LNCAP (cell line): ENCODE results near the gene VPS37D.

ENCODE experiments used
- TF ChIP-seq, protein P1 (sequence below): fragments of 450-650 bp; IDR thresholded peaks from 2 replicates; pipeline ENCODE4 v1.5.1; 2017; ENCODE audit warnings: mild to moderate bottlenecking

Gene VPS37D

DNA sequence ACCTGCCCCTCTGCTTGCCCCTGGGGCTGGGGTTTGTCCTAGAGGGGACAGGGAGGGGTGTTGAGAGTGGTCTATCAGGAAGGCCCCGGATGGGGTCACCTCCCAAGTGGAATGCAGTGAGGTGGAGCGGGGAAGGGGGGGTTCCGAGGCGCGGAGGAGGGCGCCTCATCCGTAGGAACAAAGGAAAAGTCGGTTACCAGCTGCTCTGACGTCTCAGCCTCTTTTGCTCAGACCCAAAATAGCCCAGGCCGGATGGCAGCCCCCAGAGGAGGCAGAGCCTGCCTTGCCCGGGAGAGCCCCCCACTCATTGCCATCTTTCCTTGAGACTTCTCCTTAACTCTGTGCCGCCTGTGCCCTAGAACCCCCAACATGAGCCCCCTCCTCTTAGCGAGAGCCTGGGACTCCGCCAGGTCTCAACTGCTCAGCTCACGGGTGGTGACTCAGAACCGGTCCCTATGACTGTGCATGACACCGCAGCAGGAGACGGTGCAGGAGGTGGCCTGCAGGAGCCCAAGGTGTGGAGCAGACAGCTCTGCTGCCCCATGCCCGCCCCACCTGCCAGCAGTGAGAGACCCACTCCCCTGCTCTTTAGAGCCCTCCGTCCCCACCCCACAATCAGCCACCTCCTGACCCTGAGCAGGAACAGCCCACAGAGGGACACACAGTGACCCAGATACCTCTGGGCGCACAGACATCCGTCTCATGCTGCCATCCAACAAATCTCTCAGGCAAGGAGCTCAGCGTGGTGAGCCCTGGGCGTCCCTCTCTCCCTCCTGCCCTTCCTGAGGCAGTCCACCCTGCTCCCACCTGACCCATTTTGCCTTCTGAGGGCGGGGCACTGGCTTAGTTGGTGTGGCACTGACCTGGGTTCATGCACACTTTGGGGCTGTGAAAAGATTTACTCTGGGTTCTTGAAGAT, 38.8 kb downstream of the VPS37D start:
- TF ChIP-seq, protein P1, sequence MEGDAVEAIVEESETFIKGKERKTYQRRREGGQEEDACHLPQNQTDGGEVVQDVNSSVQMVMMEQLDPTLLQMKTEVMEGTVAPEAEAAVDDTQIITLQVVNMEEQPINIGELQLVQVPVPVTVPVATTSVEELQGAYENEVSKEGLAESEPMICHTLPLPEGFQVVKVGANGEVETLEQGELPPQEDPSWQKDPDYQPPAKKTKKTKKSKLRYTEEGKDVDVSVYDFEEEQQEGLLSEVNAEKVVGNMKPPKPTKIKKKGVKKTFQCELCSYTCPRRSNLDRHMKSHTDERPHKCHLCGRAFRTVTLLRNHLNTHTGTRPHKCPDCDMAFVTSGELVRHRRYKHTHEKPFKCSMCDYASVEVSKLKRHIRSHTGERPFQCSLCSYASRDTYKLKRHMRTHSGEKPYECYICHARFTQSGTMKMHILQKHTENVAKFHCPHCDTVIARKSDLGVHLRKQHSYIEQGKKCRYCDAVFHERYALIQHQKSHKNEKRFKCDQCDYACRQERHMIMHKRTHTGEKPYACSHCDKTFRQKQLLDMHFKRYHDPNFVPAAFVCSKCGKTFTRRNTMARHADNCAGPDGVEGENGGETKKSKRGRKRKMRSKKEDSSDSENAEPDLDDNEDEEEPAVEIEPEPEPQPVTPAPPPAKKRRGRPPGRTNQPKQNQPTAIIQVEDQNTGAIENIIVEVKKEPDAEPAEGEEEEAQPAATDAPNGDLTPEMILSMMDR, result no peak

DNA sequence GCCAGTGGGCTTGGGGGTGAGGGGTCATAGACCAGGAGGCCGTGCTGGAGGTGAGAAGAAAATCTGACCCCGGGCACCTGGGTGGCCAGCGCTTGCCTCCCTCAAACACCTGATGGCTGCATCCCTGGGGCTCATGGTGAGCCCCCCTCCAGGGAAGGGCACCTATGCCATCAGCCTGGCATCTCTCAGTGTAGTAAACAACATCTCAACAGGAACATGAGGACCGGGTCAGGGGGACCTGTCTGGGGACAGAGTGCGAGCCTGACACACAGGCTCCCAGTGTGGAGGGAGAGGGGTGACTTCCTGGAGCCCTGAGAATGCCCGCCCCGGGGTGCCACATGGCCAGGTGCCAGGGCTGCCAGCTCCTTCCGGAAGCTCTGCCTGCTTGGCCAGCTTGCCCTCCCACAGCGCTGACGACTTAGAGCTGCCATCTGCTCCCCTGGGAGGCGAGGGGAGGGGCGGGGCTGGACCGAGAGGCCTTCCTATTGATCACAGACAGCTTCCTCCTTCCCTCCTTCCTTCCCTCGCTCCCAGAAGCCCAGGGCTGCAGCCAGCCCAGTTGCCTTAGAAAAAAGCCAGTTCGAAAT, 39.5 kb downstream of the VPS37D start:
- TF ChIP-seq, protein P1, result no peak

DNA sequence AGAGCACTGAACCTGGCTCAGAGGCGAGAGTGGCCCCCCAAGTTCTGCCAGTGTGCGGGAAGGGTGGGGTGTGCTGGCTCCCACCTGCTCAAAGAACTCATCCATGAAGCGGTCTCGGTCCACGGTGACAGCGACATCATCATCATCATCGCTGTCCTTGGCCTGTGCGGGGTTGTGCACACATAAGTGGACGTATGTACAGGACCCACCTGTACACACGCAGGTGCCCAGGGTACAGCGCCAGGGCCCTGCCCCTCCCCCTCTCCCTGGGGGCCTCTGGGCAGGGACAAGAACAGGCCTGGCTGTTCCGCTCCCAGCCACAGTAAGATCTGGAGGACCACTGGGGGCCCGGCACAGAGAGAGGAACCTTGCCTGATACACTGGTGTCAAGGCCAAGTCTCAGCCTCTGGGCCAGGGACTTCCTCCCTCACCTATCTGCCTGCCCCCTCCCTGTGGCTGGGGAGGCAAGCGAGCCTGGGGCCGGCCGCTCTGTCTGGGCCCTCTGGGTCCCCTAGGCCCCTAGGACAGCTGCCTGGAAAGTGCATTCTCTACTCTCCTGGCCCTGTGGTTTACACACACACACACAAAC, 41.4 kb downstream of the VPS37D start:
- TF ChIP-seq, protein P1, result no peak

DNA sequence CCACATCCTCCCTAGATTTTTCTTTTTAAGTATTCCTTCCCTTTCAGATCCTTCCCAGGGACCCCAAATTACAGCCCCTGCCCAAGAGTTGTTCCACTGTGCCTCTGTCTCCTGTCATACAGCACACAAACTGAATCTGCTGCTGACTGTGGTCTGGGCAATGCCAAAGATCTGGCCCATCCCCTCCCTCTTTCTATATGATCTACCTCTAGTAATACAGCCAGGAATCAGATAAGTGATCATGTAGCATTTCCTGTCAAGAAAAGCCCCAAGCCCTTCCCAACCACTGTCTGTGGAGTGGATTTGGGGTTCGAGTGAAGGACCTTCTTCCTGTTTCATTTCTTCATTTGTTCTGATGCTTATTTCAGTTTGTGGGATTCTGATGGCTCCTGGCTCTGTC, 45.1 kb downstream of the VPS37D start:
- TF ChIP-seq, protein P1, result no peak

DNA sequence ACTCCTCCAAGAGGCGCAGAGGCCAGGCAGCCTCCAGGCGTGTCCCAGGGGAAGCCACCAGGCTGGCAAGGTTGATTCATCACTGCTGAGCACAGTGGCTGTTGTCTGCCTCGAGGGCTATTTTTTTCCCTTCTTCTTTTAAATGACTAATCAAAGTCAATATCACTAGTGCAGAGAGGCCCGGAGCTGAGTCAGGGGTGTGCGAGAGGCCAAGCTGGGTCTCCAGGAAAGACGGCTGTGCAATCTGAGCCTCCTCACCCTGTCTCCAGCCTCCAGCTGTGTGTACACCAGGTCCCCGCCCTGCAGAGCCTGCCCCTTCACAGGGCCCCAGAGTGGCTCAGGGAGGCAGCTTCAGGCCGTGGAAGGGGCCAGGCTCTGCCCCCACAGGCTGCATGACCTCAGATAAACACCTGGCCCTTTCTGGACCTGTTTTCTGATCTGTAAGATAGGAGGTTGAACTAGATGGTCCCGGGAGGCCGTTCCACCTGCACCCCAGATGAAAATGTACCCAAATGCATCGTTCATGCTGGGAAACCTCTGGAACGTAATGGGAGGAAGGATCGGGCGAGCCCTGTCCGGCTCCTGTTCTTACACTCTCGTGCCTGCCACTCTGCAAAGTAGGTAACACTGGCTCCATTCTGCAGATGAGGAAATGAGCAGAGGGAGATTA, 48.2 kb downstream of the VPS37D start:
- TF ChIP-seq, protein P1, result no peak

DNA sequence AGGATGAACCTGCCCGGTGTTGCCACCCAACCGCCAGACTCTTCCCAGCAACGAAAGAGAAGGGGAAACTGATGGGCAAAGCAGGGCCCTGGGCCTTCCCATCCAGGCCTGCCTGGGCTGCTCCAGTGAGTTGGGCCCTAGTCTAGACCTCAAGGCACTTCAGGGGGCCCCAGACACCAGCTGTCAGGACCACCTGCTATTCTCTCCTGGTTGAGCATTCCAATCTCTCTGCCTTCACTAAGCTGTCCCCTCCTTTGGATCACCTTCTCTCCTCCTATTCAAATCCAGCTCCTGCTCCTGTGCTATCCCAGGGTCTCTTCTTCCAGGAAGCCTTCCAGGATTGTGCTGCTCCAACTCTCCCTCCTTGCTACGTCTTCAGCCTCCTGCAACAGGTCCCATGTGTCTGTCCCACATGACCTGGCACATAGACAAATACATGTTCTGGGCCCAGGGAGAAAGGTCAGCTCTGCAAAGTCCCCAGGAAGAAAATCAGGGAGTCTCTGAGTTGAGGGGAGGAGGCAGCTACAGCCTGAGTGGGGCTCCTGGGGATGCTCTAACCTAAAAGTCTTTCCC, 48.8 kb downstream of the VPS37D start:
- TF ChIP-seq, protein P1, result no peak
